NCI-H446 (cell line): Measurements from ENCODE around the gene PTPN12.
"Not testable (repeated sequence)": the region's sequence is repeated elsewhere in the genome, so short reads cannot be mapped to it uniquely, and the experiment has no call there.

Source experiments
- DNase-seq, 2 experiments: peaks; one replicate each; lab custom pipeline; 2025; lab: John Stamatoyannopoulos, UW

The PTPN12 gene

GRCh38 chr7:77579797-77580196 lies 42.7 kb downstream of the PTPN12 start:
- no peak for DNase-seq

DNA sequence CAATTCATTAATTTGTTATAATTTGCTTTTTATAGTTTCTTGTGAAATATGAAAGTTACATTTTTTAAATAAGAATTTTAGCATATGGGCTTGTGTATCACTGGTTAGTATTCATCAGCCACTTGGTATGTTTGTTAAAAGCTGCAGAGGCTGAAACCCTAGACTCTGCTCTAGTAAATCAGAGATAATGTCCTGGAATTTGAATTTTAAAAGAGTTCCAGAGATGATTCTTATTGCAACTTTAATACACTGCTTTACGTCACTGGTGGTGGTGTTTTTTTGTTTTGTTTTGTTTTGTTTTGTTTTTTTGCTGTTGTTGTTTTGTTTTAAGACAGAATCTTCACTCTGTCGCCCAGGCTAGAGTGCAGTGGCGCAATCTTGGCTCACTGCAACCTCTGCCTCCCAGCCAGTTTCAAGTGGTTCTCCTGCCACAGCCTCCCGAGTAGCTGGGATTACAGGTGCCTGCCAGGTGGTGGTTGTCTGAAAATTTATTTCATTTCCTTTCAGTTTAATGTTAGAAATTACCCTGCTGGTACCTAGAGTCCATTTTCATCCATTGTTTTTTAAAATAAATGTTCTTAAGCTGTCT lies 43.8 kb downstream of the PTPN12 start:
- DNase-seq, result no peak

DNA sequence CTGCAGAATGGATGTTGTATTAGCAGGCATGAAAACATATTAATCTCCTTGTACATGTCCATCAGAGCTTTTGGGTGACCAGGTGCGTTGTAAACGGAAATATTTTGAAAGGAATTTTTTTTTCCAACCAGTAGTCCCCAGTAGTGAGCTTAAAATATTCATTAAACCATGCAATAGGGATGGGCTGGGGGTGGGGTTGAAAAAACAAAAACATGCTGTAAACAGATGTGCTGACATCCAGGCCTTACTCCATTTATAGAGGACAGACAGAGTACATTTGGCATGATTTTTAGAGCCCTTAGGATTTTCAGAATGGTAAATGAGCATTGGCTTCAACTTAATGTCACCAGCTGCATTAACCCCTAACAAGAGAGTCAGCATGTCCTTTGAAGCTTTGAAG lies 50.2 kb downstream of the PTPN12 start:
- DNase-seq, result no peak

DNA sequence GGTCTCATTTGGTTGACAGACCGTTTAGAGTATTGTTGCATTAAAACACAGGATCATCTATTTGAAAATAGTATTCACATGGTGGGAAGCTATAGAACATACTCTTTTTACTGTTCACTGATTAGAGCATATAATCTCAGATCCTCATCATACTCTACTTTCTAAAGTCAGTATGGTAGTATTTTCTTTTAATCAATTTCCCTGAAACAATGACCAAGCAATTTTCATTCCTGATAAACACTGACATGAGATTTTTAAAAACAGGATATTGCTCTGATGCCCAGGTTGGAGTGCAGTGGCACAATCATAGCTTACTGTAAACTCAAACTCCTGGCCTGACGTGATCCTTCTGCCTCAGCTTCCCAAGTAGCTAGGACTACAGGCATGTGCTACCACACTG lies 63.9 kb downstream of the PTPN12 start:
- no peak for DNase-seq

GRCh38 chr7:77606562-77606961 lies 69.5 kb downstream of the PTPN12 start:
- DNase-seq, result no peak

DNA sequence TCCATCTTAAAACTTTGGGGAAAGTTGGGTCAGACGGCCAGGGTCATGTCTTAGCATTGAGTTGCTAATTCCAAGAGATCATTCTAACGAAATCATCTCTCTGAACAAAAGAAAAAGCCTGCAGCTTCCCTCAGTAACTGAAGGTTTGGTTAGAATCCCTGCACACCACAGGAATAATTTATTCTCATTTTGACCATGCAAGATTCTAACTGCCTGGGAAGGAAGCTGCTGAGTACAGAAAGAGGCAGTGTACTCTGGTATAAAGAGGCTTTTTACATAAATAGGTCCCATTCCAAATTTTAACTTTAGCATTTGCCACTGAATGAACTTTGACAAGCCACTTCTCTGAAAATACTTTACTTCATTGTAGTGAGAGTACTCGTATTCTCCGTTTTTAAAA lies 82.2 kb downstream of the PTPN12 start:
- DNase-seq, result no peak

DNA sequence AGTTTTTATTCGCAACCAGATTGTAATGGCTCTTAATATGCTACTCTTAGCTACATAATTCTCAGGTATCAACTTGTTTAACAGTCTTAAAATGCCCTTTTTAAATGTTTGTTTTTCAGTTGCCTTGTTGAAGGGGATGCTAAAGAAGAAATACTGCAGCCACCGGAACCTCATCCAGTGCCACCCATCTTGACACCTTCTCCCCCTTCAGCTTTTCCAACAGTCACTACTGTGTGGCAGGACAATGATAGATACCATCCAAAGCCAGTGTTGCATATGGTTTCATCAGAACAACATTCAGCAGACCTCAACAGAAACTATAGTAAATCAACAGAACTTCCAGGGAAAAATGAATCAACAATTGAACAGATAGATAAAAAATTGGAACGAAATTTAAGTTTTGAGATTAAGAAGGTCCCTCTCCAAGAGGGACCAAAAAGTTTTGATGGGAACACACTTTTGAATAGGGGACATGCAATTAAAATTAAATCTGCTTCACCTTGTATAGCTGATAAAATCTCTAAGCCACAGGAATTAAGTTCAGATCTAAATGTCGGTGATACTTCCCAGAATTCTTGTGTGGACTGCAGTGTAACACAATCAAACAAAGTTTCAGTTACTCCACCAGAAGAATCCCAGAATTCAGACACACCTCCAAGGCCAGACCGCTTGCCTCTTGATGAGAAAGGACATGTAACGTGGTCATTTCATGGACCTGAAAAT lies 89.7 kb downstream of the PTPN12 start:
- DNase-seq, result no peak

GRCh38 chr7:77627309-77627676 lies 90.2 kb downstream of the PTPN12 start:
- DNase-seq, result no peak

DNA sequence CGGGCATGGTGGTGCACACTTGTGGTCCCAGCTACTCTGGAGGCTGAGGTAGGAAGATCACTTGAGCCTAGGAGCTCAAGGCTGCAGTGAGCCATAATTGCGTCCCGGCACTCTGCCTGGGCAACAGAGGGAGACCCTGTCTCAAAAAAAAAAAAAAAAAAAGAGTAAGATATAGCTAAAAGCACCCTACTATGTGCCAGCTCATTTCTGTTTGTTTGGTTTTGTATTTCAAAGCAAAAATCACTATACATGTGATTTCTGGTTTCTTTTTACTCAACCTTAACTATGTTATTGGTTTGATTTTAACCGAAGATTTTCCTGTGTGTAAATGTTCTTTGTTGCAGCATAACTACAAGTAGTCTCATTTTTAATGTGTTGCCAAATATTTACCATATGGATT lies 92.7 kb downstream of the PTPN12 start:
- no peak for DNase-seq

GRCh38 chr7:77631820-77632219 lies 94.7 kb downstream of the PTPN12 start:
- DNase-seq, result no peak

DNA sequence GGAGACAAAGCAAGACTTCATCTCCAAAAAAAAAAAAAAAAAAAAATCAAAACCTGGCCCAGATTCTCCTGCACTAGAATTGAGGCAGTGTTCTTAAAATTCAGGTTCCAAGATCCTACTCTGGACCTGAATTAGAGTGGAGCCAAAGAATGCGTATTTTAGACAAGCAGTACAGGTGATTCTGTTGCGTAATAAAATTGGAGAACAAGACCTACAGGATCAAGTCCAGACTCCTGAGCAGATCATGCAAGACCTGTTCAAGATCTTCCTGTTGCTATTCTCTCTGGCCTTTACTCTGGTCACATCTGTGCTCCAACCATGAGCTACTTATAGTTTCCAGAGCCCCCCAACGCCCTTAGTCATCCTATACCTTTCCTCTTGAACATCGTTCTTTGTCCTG lies 107.7 kb downstream of the PTPN12 start:
- DNase-seq, result no peak

DNA sequence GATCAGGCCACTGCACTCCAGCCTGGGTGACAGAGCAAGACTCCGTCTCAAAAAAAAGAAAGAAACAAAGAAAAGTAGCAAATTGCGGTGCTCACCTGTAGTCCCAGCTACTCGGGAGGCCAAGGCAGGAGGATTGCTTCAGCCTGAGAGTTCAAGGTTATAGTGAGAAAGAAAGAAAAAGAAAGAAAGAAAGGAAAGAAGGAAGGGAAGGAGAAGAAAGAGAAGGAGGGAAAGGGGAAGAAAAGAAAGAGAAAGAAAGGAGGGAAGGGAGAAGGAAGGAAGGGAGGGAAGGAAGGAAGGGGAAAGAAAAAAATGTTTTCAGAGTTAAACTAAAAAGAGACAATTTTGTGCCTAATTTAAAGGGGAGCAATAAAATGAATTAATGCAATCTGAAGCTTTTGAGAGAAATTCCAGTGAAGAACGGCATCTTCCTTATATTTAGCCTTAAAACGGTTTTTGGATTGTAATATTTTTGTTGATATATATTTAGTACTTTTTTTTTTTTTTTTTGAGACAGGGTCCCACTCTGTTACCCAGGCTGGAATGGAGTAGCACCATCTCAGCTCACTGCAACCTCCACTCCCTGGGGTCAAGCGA lies 111.7 kb downstream of the PTPN12 start:
- no peak for DNase-seq

DNA sequence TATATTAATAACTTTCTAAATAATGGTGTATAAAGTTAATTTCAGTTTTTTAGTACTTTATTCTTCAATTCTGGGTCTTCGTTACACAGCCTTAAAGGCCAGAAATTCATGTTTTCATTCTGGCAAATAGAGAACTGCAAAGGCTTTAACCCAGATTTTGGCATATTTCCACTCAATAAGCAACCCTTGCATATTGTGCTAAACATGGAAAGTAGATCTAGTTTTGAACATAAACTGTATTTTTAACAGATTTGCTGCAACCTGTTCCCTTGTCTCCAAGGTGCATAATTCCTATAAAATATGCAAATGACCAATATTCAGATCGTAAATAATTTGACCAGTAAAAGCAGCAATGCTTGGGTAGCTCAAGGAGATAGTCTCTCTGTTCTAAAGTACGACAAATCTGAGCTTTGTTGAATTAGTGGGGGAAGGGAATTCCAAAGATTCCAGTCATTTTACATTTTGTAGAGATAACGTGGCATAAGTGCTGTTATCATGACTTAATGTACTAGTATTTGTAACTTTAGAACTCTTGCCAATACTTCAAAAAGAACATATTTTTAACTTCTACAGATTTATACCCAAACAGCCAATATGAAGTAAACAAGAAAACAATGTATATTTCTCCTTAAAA lies 112.7 kb downstream of the PTPN12 start:
- no peak for DNase-seq

GRCh38 chr7:77651575-77652162 lies 114.6 kb downstream of the PTPN12 start:
- peak in 1 of 2 experiments; percentile 12 for DNase-seq

DNA sequence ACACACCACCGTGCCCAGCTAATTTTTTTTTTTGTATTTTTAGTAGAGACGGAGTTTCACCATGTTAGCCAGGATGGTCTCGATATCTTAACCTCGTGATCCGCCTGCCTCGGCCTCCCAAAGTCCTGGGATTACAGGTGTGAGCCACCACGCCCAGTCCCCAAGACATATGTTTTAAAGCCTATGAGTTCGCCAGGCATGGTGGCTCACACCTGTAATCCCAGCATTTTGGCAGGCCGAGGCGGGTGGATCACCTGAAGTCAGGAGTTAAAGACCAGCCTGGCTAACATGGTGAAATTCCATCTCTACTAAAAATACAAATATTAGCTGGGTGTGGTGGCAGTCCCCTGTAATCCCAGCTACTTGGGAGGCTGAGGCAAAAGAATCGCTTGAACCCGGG lies 115.7 kb downstream of the PTPN12 start:
- DNase-seq, result not testable (repeated sequence)

DNA sequence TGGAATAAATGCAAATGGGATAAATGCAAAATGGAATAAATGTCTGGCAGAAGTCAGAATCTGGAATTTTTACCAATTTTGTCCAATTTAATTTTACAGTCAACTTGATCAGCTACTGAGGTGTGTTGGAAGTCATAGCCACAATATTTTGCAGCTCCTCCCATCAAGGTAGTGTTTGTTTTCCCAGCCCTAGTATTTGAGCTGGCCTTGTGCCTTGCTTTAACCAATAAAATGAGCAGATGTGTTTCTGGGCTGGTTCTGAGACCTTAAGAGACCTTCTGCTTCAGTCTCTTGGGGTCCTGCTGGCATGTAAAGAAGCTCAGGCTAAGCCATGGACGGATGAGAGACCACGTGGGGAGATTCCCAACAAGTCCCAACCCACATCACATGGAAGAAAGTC lies 116.5 kb downstream of the PTPN12 start:
- no peak for DNase-seq

DNA sequence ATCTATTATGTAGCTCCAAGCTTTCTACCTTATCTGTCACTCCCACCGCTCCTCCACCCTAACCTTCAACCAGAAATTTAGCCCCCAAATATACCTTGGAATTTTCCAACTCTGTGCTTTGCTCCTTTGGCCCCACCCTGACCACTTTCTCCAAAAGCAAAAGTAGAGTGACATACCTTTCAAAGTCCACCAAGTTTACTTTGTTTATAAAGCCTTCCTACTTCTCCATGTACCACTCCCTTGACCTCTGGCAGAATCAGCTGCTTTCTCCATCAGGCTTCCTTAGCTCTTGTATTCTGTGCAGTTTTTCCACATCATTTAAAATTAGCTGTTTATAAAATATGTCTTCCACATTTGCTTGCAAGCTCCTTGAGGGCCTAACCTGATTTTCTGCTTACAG lies 118.3 kb downstream of the PTPN12 start:
- no peak for DNase-seq

DNA sequence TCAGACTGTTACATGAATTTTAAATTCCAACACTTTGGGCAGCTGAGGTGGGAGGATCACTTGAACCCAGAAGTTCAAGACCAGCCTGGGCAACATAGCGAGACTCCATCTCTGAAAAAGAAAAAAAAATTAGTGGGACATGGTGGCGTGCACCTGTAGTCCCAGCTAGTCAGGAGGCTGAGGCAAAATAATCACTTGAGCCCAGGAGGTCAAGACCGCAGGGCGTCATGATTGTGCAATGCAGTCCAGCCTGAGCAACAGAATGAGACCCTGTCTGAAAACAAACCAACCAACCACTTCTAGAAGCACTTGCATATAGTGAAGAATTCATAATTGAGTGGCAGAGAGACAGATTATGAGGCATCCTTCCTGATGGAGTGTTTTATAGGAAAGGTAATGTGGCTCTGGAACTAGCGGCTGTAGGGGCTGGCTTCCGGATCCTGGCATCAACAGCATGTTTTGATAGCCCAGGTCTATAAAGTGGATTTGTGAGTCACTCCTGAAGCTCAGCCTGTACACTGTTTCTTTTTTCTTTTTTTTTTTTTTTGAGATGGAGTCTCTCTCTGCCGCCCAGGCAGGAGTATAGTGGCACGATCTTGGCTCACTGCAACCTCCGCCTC lies 118.9 kb downstream of the PTPN12 start:
- DNase-seq, result no peak

- DNase-seq, result peak in 1 of 2 experiments; percentile 45
Measured at GRCh38 chr7:77657427-77658224, 120.5 kb downstream of the PTPN12 start.

GRCh38 chr7:77658928-77659327 lies 121.8 kb downstream of the PTPN12 start:
- no peak for DNase-seq

DNA sequence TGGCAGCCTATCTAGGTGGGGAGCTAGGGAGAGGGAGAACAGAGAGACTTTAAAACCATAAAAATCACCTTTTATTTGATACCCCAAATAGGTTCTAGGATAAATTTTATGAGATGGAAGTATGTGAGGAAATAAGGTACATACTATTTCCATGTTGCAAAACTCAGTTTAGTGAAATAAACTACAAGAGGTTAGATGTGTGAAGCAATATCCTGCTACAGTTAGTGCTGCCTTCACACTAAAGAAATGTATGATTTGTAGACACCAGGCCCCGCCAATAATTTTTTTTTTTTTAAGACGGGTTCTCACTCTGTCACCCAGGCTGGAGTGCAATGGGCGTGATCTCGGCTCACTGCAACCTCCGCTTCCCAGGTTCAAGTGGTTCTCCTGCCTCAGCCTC lies 124.7 kb downstream of the PTPN12 start:
- DNase-seq, result no peak

- DNase-seq, result no peak
Measured at GRCh38 chr7:77662869-77663268, 125.8 kb downstream of the PTPN12 start.
